Endothelial cell (in vitro differentiated cells): ENCODE results near the gene SPAG17. TPM values are rescaled to one million over a fixed set of nuclear protein-coding genes. Genes with fewer than 3 reads are reported as not detected.

Experiments
- DNase-seq: peaks from one replicate; pipeline ENCODE4 v3.0.0; 2021; ENCODE audit warnings: low spot score
- H3K27ac Mint-ChIP-seq: one replicate; pipeline ENCODE4 v1.8.0; 2021; ENCODE audit warnings: mixed read lengths, inconsistent platforms; ENCODE audit not compliant: unreplicated experiment
- H3K27me3 Mint-ChIP-seq: one replicate; pipeline ENCODE4 v1.8.0; 2021; ENCODE audit warnings: mild to moderate bottlenecking, moderate library complexity, mixed read lengths, inconsistent platforms; ENCODE audit not compliant: unreplicated experiment
- H3K36me3 Mint-ChIP-seq: one replicate; pipeline ENCODE4 v1.8.0; 2021; ENCODE audit warnings: mild to moderate bottlenecking, low read depth, mixed read lengths, inconsistent platforms; ENCODE audit not compliant: unreplicated experiment
- H3K4me1 Mint-ChIP-seq: one replicate; pipeline ENCODE4 v1.8.0; 2021; ENCODE audit warnings: mild to moderate bottlenecking, mixed read lengths, inconsistent platforms; ENCODE audit not compliant: unreplicated experiment
- H3K4me3 Mint-ChIP-seq: one replicate; pipeline ENCODE4 v1.8.0; 2021; ENCODE audit warnings: mild to moderate bottlenecking, mixed read lengths, inconsistent platforms; ENCODE audit not compliant: unreplicated experiment
- H3K9me3 Mint-ChIP-seq: one replicate; pipeline ENCODE4 v1.8.0; 2021; ENCODE audit warnings: mixed read lengths, inconsistent platforms; ENCODE audit not compliant: unreplicated experiment
- CTCF ChIP-seq: fragments of 200-600 bp; sonication (generic); IDR thresholded peaks from one replicate; pipeline ENCODE4 v1.5.0; 2021; ENCODE audit warnings: antibody characterized with exemption; ENCODE audit not compliant: unreplicated experiment
- total RNA-seq: library from RNA; stranded (reverse); fragmentation: NEBNext Ultra II Directional; extraction: Animal tissue kit (Norgen Biotek cat#: 25700); gene quantifications from one replicate; pipeline ENCODE4 v1.2.1, GENCODE V29; 2021; ENCODE audit not compliant: unreplicated experiment

The SPAG17 gene
- total RNA-seq, 1 donor from 2014 or later = 9.5 TPM

GRCh38 chr1:117932576-117932975 is 252.5 kb downstream of the SPAG17 start:
- DNase-seq = no peak
- no peak overlapping the region for H3K27ac Mint-ChIP-seq
- H3K36me3 Mint-ChIP-seq = no peaks in the 10 kb centered on the region
- H3K4me1 Mint-ChIP-seq = peaks cover 30% of the 10 kb centered on the region
- H3K27me3 Mint-ChIP-seq = peaks cover 12% of the 10 kb centered on the region
- no peaks in the 10 kb centered on the region for H3K9me3 Mint-ChIP-seq
- TF ChIP-seq CTCF = no peak
- H3K4me3 Mint-ChIP-seq = no peak overlapping the region

GRCh38 chr1:117930484-117930883 is 254.5 kb downstream of the SPAG17 start:
- DNase-seq = no peak
- H3K36me3 Mint-ChIP-seq = no peaks in the 10 kb centered on the region
- TF ChIP-seq CTCF = no peak
- peak overlapping the region; percentile 86 for H3K27ac Mint-ChIP-seq
- no peaks in the 10 kb centered on the region for H3K9me3 Mint-ChIP-seq
- peak overlapping the region; percentile 99 for H3K4me3 Mint-ChIP-seq
- H3K27me3 Mint-ChIP-seq = peaks cover 14% of the 10 kb centered on the region
- peaks cover 30% of the 10 kb centered on the region for H3K4me1 Mint-ChIP-seq

GRCh38 chr1:117930173-117930447 is 254.9 kb downstream of the SPAG17 start:
- H3K9me3 Mint-ChIP-seq = no peaks in the 10 kb centered on the region
- no peaks in the 10 kb centered on the region for H3K36me3 Mint-ChIP-seq
- peaks cover 30% of the 10 kb centered on the region for H3K4me1 Mint-ChIP-seq
- DNase-seq = no peak
- peak overlapping the region; percentile 86 for H3K27ac Mint-ChIP-seq
- H3K4me3 Mint-ChIP-seq = peak overlapping the region; percentile 99
- H3K27me3 Mint-ChIP-seq = peaks cover 14% of the 10 kb centered on the region
- no peak for TF ChIP-seq CTCF

GRCh38 chr1:117929343-117930172 is 255.5 kb downstream of the SPAG17 start, which contains the start of the genes GDAP2 and WDR3:
Gene GDAP2 (minus strand): TSS chr1:117929621. CDS start chr1:117920357, 9,264 bp downstream.
Gene WDR3 (plus strand): TSS chr1:117929739. CDS start chr1:117933320, 3,581 bp downstream.
- peak; percentile 91 for DNase-seq
- H3K4me1 Mint-ChIP-seq = peaks cover 30% of the 10 kb centered on the region
- H3K36me3 Mint-ChIP-seq = no peaks in the 10 kb centered on the region
- H3K9me3 Mint-ChIP-seq = no peaks in the 10 kb centered on the region
- peak within 1 kb of the TSS; percentile 99 for H3K4me3 Mint-ChIP-seq
- no peak for TF ChIP-seq CTCF
- H3K27ac Mint-ChIP-seq = peak within 1 kb of the TSS; percentile 86
- peaks cover 14% of the 10 kb centered on the region for H3K27me3 Mint-ChIP-seq

GRCh38 chr1:117928881-117929342 is 256.1 kb downstream of the SPAG17 start:
- H3K9me3 Mint-ChIP-seq = no peaks in the 10 kb centered on the region
- no peak for TF ChIP-seq CTCF
- peak; percentile 58 for DNase-seq
- peaks cover 5% of the 10 kb centered on the region for H3K36me3 Mint-ChIP-seq
- peaks cover 30% of the 10 kb centered on the region for H3K4me1 Mint-ChIP-seq
- H3K27ac Mint-ChIP-seq = peak overlapping the region; percentile 86
- peaks cover 15% of the 10 kb centered on the region for H3K27me3 Mint-ChIP-seq
- H3K4me3 Mint-ChIP-seq = peak overlapping the region; percentile 99
